ENCODE results near the gene S100A7.
"Not testable (repeated sequence)": the region's sequence is repeated elsewhere in the genome, so short reads cannot be mapped to it uniquely, and the experiment has no call there.

The S100A7 gene

DNA sequence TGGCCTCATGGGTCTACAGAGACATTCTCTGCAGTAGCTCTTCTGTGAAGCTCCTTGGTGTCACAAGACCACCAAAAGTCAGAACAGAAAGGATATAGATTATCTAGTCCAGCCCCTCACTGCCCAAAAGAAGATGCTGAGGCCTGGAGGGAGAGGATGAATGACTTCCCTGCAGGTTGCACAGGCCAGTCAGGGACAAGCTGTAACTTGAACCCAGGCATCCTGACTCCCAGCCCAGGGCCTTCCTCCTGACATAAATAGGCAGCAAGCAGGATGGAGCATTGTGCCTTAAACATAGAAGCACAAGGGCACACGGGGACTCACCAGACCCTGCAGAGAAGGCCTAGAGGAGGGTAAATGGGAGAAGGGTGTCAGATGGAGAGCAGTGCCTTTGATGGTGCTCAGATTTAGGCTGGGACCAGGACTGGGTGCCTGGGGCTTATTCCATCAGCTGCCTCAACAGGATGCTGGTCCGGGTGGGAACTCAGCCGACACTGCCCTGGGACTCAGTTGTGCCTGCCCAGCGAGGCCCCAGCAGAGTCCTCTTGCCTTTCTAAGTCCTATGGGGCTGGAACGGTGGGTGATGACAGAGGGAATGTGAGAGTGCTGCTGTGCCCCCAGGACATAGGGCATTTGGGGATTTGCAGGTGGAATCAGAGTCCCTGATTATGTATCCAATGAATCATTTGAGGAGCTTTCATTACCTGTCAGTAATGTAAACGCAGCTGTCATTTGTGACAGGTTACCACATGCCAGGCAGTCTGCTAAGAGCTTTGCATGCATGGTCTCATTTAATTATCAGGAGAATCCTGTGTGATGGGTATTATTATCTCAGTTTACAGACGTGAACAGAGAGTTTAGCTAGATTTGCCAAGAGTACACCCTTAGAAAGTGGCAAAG is 30.9 kb downstream of the S100A7 start:
- no peak for DNase-seq

DNA sequence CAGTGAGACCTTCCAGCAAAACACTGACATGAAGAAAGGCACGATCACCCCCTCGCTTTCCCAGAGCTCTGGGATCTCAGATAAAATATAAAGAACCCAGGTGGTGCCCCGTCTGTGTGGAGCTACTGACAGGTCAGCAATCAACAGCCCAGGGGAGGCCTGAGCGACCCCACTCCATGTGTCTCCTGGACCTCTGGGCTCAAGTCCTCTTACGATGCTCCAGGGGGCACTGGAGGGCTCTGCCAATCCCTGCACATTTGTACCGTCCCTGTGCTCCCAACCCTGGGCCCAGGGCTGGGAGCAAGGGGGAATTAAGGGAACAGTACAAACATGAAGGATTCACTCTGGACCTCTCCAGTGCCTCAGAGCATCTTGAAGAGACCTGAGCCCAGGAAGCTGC is 31.7 kb downstream of the S100A7 start:
- no peak for DNase-seq

GRCh38 chr1:153428073-153428638 is 32.3 kb downstream of the S100A7 start:
- no peak for DNase-seq

DNA sequence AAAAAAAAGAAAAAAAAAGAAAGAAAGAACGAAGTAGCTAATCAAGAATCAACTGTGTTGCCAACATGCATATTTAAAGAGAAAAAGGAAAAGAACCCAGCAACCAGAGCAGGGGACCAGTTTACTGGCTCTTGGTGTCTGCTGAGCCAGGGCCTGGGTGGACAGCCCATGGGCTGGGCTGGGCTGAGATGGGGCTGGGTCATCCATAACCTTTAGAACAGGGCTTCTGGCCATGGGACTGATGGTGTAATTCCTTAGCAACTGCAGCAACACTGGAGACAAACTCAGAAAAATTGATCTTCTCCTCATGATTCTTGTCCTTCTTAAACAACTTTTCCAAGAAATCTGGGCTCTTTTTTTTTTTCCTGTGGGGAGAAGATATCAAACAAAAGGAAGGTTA is 33.6 kb downstream of the S100A7 start:
- DNase-seq: no peak

DNA sequence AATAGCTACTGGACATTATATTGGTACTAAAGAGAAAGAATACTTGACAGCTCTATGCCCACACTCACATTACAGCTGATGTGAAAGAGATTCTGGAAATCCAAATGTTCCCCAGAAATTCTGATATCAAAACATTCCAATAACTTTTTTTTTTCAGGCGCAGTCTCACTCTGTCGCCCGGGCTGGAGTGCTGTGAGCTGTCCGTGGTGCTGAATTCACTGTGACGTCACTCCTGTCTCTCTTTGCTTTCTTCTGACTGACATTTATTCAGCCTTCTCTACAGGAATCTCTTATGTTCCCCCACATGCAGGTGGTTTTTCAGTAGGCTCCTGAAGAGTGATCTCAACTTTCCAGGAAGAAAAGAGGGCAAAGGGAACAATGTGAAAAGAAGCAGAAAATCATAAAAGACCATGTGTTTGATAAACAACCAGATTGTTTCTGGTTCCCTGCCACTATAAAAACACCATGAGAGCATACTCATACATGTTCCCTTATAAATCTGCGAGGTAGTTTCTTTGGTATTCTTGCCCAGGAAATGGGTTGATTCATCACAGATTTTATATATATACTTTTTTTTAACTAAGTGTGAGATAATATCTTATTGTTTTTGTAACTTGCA is 37.9 kb downstream of the S100A7 start:
- DNase-seq: no peak

DNA sequence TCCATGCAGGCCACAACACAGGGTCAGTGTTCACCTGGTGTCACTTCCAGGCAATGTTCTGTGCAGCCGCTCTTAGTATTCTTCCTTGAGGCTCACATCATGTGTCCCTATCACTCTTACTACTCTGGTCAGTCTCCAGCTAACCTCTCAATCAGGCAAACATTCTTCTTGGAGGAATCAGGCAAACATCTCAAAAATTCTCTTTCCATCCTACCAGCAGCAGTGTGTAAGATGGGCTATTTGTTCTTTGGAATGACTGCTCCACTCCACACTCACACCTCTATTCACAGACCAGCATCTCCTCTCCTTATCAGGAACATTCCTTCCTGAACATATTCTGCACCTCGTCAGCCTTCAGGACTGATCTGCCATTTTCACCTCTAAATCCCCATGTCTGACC is 40.1 kb downstream of the S100A7 start:
- no peak for DNase-seq

GRCh38 chr1:153419436-153419793 is 41.0 kb downstream of the S100A7 start:
- DNase-seq: not testable (repeated sequence)

GRCh38 chr1:153418758-153419435 is 41.6 kb downstream of the S100A7 start:
- not testable (repeated sequence) for DNase-seq

- DNase-seq: no peak
Measured at GRCh38 chr1:153417136-153417888, 43.1 kb downstream of the S100A7 start.

DNA sequence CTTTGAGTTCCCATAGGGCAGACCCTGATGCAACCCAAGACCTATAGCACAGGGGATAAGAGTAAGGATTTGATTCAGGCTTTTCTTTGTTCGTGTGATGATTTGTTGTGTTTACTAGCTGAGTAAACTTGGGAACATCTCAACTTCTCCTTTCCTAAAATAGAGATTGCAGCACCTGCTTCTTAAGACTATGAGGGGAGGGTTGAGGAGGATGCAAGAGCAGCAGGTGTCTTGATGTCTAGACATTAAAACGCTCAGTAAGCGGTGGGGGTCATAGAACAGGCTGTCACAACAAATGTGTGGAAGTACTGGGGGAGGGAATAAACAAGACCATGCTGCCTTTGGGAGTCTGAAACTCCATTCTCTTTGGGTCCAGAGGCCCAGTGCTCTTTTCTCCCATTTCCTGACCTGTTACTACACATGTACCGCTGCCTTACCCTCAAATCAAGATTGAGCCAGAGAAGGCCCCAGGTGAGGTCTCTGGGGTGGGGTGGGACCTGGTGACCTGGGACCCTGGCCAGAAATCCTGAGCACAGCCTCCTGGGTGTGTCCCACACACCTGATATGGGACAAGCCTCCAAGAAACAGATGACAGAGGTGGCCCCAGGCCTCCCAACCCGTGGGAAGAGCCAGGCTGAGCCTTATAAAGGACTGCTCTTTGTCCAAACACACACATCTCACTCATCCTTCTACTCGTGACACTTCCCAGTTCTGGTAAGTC is 44.4 kb downstream of the S100A7 start, which contains the start of gene S100A7A:
S100A7A (plus strand) TSS at position 671 of the 721 bp plus-strand sequence. CDS start 1,563 bp downstream, outside the sequence.
- no peak for DNase-seq

DNA sequence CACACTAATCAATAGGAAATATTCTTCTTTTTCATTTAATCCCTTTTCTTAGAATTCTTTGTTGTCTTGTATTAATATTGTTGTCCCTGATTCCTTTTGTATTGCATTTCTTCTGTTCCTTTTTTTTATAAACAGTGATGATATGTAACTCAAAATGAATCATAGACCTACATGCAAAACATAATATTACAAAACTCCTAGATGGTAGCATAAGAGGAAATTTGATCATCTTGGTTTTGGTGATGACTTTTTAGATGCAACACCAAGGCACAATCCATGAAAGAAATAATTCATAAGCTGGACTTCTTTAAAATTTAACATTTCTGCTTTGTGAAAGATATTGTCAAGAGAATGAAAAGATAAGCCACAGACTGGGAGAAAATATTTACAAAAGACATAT is 46.5 kb downstream of the S100A7 start:
- not testable (repeated sequence) for DNase-seq

Data from GF-D8 (cell line).